GM21526 (cell line): ENCODE measurements around the gene GNB1.
A peak's percentile ranks its signal among the peaks of the same experiment; 100 is the strongest.
"Not testable (repeated sequence)": the region's sequence is repeated elsewhere in the genome, so short reads cannot be mapped to it uniquely, and the experiment has no call there.

Source experiments
- ATAC-seq: cut with Tn5 transposase; IDR thresholded peaks from one replicate; pipeline ENCODE4 v1.9.1; 2021; ENCODE audit warnings: moderate library complexity; ENCODE audit not compliant: unreplicated experiment, low FRiP score

Gene GNB1

GRCh38 chr1:1752636-1753606 lies 138.0 kb downstream of the GNB1 start:
- no peak for ATAC-seq

GRCh38 chr1:1752190-1752589 lies 138.7 kb downstream of the GNB1 start:
- ATAC-seq = no peak

GRCh38 chr1:1749941-1750340 lies 140.9 kb downstream of the GNB1 start:
- ATAC-seq = not testable (repeated sequence)

DNA sequence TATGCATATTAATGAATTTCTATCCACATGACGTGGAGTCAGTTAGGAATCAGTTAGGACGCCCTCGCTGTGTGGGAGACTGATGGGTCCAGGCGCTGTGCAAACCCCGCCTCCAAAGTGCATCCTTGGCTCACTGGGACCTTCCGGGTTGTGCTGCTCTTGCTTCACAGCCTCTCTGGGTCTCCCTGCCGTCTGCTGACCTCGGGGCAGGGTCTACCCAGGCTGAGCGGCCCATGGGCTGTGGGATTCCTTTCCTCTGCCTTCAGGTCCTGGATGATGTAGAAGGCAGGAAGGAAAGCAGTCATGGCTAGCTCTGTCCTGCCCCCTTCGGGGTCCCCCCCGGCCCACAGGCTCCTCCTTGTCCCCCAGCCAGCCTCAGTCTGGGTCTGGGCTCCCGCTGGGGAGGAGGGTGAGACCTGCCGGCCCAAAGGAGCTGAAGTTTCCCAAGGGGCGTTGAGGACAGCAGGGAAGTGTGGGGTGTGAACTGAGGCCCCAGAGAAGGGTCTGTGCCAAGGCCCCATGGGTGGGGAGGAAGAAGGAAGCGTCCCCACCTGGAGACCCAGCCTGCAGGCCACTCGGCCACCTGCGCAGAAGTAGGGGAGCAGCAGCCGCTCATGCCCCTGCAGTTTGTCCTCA lies 142.1 kb downstream of the GNB1 start:
- ATAC-seq = no peak

DNA sequence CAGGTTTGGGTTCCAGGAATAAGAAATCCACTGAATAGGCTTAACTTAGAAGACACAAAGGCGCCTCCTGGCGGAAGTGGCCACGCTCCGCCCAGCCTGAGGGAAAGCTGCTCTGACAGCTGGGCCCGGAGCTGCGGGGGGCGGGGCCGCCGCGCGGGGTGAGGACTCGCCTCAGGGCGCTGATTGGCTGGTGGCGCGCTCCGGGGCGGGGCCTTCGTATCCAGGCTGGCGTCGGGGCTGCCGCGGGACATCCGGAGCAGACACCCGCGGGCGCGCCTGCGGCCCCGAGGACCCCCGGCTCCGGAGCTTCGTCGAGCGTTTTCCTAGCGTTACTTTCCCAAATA lies 144.3 kb downstream of the GNB1 start:
- ATAC-seq = peak; percentile 75

DNA sequence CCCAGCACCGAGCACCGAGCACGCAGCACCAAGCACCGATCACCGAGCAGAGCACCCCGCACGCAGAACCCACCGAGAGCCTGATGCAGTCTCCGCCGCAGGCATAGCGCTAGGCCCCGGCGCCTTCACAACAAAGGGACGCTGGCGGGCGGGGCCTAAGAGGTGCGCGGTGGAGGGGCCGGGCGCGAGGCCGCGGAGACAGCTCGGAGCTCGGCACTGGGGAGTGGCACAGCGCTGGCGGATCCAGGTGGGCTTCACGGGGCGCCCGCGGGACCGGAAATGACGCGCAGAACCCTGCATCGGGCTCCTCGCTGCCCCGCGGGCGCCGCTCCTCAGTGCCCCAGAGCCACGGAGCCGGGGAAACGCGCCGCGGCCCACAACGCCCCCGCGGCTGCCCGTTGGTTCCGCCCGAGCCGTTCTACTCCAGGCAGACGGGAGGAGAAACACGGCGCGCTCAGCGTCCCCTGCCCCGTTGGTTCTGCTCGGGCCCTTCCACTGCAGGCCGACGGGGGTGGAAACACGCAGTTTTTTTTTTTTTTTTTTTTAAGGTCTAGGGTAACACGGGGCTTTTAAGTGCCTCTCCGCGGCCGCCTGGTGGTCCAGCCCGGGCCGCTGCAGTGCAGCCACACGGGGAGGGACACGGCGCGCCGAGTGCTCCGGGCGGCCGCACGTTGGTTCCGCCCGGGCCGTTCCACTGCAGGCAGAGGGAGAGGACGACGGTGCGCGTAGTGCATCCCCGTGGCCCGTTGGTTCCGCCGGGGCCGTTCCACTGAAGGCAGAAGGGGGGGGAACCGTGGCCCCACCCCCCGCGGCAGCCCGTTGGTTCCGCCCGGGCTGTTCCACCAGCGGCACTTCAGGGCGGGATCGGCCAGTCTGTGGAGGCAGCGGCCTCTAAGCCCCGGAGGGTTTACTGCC lies 145.0 kb downstream of the GNB1 start:
- ATAC-seq = peak; percentile 63

GRCh38 chr1:1742529-1742928 lies 148.4 kb downstream of the GNB1 start:
- not testable (repeated sequence) for ATAC-seq

GRCh38 chr1:1741013-1741412 lies 149.9 kb downstream of the GNB1 start:
- ATAC-seq = not testable (repeated sequence)

GRCh38 chr1:1738799-1739337 lies 152.0 kb downstream of the GNB1 start:
- ATAC-seq = not testable (repeated sequence)

DNA sequence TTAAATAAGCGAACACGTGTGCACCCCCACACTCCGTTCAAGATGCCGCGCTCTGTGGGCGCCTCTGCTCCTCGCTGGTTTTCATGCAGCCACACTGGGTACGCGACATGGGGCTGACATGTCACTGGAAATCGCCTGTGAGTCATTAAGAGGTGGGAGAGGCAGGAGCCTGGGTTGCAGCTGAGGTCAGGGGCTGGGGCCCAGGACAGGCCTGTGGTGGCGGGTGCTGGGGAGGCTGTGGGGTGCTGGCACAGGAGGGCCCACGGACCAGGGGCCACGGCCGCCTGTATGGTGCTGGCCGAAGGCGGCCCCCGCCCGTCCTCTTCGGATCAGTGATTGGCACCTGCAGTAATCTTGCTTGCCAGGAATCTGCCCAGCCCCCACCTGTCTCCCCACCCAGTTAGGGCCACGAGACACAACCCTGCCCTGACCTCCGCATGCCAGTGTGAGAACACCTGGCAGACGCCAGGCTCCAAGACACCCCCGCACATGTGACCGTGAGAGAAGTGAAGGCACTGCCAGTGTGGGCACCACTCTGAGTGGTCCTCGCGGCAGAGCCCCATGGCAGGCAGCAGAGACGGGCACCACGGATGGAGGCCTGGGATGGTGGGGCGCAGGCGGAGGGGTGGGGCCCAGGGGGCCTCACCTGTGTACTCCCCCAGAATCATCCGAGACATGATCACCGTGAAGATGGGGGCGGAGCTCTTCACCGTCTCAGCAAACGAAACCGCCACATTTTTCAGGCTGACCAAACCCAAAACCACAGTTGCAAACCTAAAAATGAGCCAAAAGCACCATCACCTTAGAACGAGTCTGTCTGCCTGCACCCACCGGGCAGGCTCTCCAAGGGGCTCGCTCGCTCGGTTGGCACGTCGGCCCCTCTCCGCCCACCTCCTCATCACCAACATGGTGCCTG lies 153.0 kb downstream of the GNB1 start:
- not testable (repeated sequence) for ATAC-seq
